ENCODE data around the gene WASHC4. TPM values are rescaled to one million over a fixed set of nuclear protein-coding genes. Genes with fewer than 3 reads are reported as not detected.

WASHC4 gene
- total and polyA plus RNA-seq, 3 donors from 2014 or later: 17.4 to 57.7 (median 55.3) TPM

- DNase-seq: no peak
- intact Hi-C loops (cut with DNase I; ENCODE audit: low total_unique reads): no loop called here
- Histone ChIP-seq H3K27me3 (no peaks in the 10 kb centered on the region), H3K36me3 (ENCODE audit: low read depth, missing control alignments) (no peaks in the 10 kb centered on the region), H3K4me3 (no peak overlapping the region), H3K4me1 (no peaks in the 10 kb centered on the region), H3K9me3 (no peaks in the 10 kb centered on the region), H3K27ac (no peak overlapping the region)
- TF ChIP-seq CTCF (IDR thresholded peaks at IDR 0.05) (no peak), POLR2A (IDR thresholded peaks at IDR 0.05) (no peak)
Observed at GRCh38 chr12:105167346-105167745, 59.8 kb downstream of the WASHC4 start.

- Histone ChIP-seq H3K36me3 (ENCODE audit: low read depth, missing control alignments) (no peaks in the 10 kb centered on the region), H3K9me3 (no peaks in the 10 kb centered on the region), H3K4me1 (no peaks in the 10 kb centered on the region), H3K27ac (no peak overlapping the region), H3K4me3 (no peak overlapping the region), H3K27me3 (no peaks in the 10 kb centered on the region)
- DNase-seq: no peak
- TF ChIP-seq POLR2A (IDR thresholded peaks at IDR 0.05) (no peak), CTCF (IDR thresholded peaks at IDR 0.05) (no peak)
- intact Hi-C loops (cut with DNase I; ENCODE audit: low total_unique reads): no loop called here
Observed at GRCh38 chr12:105168006-105168405, 60.5 kb downstream of the WASHC4 start.

- Histone ChIP-seq H3K27me3 (no peaks in the 10 kb centered on the region), H3K27ac (no peak overlapping the region), H3K4me3 (no peak overlapping the region), H3K9me3 (no peaks in the 10 kb centered on the region), H3K36me3 (ENCODE audit: low read depth, missing control alignments) (no peaks in the 10 kb centered on the region), H3K4me1 (no peaks in the 10 kb centered on the region)
- TF ChIP-seq POLR2A (IDR thresholded peaks at IDR 0.05) (no peak), CTCF (IDR thresholded peaks at IDR 0.05) (no peak)
- no peak for DNase-seq
- WGBS, 2 donors: 89 to 91% methylated on average over 3 of the region's 3 CpGs
- intact Hi-C loops (cut with DNase I; ENCODE audit: low total_unique reads): no loop called here
Observed at GRCh38 chr12:105170139-105170538, 62.6 kb downstream of the WASHC4 start.

GRCh38 chr12:105171691-105172436, 64.3 kb downstream of the WASHC4 start:
- no peaks in the 10 kb centered on the region for H3K4me1 ChIP-seq
- TF ChIP-seq CTCF (IDR thresholded peaks at IDR 0.05): no peak
- no peak for TF ChIP-seq POLR2A (IDR thresholded peaks at IDR 0.05)
- no peaks in the 10 kb centered on the region for H3K36me3 ChIP-seq (ENCODE audit: low read depth, missing control alignments)
- intact Hi-C loops (cut with DNase I; ENCODE audit: low total_unique reads): no loop called here
- H3K9me3 ChIP-seq: no peaks in the 10 kb centered on the region
- no peak overlapping the region for H3K27ac ChIP-seq
- DNase-seq: no peak
- H3K4me3 ChIP-seq: no peak overlapping the region
- H3K27me3 ChIP-seq: no peaks in the 10 kb centered on the region
- 71 to 74% methylated on average over 6 of the region's 6 CpGs for WGBS, 2 donors

- H3K4me3 ChIP-seq: no peak overlapping the region
- no peaks in the 10 kb centered on the region for H3K36me3 ChIP-seq (ENCODE audit: low read depth, missing control alignments)
- WGBS, 2 donors: 59 to 74% methylated on average over 2 of the region's 2 CpGs
- no peak overlapping the region for H3K27ac ChIP-seq
- DNase-seq: no peak
- no peaks in the 10 kb centered on the region for H3K27me3 ChIP-seq
- no peaks in the 10 kb centered on the region for H3K4me1 ChIP-seq
- intact Hi-C loops (cut with DNase I; ENCODE audit: low total_unique reads): no loop called here
- no peaks in the 10 kb centered on the region for H3K9me3 ChIP-seq
- no peak for TF ChIP-seq POLR2A (IDR thresholded peaks at IDR 0.05)
- TF ChIP-seq CTCF (IDR thresholded peaks at IDR 0.05): no peak
Observed at GRCh38 chr12:105175397-105175990, 68.0 kb downstream of the WASHC4 start.

Measured in testis (tissue), 3 donors.